Measurements from ENCODE around the gene HEPACAM2.
A peak's percentile ranks its signal among the peaks of the same experiment; 100 is the strongest.

Gene HEPACAM2

GRCh38 chr7:93226310-93226709, at the start of gene HEPACAM2:
HEPACAM2 (minus strand) TSS chr7:93226469.
- DNase-seq = peak; percentile 97

DNA sequence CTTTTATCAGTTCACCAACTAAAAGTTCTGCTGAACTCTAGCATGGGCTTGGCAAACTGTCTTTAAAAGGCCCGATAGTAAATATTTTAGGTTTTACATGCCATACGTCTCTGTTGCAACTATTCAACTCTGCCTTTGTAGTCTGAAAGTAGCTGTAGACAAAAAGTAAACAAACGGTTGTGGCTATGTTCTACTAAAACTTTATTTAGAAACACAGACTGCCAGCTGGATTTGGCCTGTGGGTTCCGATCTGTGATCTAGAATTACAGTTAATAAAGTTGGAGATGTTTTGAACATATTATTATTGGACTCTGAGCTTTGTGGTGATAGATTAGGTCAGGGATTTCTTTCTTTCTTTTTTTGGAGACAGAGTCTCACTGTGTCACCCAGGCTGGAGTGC, 39.0 kb upstream of the HEPACAM2 start:
- DNase-seq = no peak

DNA sequence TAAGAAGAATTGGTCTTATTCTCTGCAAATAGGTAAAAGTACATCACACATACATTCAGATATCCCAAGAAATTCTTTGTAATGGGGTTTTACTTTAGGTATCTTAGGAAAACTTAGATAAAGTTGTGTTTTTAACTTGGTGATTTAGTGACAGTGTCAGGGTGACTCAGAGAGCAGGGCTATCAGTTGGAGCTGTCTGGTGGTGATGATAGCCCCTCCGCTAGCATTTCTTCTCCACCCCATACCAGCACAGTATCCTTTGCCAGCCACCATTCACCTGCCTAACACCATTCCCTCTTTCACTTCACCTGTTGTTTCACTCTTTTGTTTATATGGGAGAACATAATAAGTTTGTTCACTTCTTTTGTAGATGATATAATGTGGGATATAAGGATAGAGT, 36.3 kb upstream of the HEPACAM2 start:
- DNase-seq = no peak

DNA sequence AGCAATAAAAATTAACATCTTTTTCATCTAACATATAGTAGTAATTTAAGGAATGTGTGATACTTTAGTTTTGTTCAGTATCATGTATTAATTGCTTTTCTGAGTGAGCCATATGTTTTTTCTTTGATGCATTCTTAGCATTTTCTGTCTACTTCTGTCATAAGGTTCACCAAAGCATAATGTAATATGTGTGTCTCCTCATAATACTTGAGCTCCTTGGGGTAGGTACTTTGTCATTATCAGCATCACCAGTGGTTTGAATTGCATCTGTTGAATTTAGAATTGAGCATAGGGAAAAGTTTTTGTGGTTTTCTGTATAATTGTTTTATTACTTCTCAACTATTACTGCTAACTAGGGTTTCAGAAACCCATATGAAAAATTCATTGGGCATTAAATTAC, 32.4 kb upstream of the HEPACAM2 start:
- no peak for DNase-seq

DNA sequence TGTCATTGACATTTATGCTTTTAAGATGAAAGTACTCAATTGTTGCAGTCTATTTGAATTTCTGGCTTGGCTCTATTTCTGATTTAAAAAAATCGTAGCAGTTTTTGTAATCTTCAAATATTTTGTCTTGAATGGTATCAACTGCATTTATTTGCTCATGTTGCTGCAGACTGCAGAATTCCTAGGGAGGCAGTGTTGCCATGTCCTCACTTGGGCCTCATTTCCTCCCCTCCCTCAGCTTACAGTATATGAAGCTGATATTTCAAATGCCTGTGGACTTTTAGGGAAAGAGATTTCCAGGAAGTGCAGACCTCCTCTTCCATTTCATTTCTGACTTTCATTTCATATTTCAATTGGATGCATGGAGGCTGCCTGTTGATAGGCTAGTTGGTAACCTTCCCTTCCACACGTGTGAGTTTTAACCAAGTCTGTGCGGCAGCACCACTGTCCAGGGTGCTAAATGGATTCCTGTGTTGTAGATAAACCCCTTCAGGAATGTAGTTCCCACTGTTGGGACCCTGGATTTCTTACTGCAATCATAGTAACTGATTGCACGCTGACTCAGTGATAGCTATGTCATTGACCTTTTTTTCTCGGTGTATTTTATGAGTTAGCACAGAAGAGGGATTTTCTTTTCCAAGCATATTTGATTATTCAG, 23.4 kb upstream of the HEPACAM2 start:
- DNase-seq = no peak

DNA sequence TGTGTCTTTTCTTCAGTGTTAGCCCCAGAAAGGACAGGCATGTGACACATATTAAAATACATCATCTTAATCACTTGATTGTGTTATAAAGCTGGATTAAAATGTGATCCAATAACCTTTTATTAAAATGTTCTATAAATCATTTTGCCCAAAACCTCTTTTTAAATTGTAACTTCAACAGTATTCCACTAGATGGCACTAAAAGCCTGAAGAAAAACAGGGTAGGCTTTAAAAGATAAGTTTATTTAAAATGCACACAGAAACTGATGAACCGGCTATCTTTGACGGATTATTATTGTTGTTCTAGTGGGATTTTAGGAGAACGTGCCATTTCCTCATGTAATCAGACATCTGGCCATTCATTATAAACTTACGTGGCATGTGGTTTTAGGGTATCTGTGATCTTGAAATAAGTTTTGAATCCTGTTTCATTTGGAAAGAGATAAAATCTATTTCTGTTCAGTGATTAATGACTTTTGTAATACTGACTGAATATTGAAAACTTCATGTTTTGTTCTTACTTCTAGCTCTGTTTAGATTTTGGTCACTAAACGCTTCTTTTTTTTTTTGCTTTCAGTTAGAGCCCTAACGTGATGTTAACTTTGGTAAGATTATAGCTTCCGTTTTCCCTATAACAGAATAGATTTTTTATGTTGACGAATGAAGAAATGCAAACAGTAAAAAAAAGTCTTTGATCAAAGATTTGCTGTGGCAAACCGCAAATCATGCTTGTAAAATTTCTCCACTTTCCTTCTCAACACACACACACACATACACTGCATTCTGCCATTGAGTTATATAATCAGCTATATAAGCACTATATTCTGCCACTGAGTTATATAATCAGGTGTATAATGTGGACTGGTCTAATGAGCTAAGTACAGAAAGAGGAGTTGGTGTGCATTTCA, 19.5 kb upstream of the HEPACAM2 start:
- DNase-seq = peak; percentile 31

GRCh38 chr7:93242106-93242505, 15.8 kb upstream of the HEPACAM2 start:
- DNase-seq = no peak

DNA sequence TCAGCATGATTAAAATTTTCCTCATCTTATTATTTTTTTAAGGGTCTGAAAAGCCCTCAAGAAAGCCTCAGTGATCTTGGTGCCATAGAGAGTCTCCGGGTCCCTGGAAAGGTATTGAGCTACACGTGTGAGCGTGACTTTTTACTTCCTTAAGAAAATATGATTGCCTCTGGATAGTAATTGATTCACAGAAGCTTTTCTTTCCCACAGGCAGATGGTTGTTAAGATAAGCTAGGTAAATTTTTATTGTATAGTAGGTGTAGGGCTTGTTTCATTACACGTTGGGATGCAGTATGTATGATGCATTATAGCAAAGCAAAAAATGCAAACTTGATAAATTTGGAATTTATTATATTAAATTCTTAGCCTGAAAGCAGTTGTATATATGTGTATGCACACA, 13.6 kb upstream of the HEPACAM2 start:
- no peak for DNase-seq

DNA sequence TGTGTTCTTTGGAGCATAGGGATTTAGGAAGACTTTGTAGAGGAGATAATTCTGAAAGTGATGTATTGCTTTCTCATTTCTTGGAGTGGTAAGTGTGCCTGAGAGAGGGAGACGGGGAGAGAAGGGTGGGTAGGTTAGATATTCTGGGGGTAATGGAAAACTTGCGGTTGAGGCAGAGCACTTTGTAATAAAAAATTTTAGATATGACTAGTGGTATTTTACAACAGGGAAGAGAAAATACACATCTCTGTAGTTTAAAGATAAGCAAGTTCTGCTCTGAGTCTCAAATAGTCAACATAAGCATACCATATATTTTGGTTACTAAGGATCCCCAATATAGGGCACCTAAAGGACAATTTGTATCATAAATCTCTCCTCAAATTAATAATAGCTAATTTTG, 12.5 kb upstream of the HEPACAM2 start:
- no peak for DNase-seq

DNA sequence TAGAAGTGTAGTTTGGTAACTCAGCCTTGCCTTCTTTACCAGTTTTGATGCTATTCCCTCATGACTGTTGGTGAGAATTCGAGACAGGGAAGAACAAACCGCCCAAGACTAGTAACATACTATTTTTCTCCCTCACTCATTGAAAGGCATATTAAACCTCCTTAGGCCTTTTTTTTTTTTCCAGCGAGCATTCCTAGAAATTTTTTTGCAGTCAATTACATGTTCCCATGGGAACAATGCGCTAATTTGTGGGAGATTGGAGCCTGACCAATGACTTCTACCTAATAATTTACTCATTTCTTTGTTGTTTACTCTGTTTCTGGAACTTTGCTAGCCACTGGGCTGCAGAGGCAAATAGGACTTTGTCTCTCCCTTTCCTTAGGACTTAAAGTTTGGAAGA, 11.9 kb upstream of the HEPACAM2 start:
- DNase-seq = no peak

DNA sequence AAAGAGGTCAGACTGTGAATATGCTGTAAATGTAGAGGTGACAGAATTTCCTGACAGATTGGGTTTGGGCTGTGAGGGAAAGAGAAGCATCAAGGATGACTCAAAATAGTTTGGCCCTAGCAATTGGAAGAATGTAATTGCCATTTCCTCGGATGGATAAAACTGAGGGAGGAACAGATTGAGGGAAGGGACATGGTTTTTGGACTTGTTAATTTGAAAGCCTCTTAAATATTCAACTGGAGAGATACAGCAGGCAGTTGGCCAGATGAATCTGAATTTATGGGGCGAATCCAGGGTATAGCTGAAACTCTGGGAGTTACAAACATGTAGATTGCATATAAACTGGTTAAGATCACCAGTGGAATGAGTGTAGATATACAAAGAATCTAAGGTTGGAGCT, 9.3 kb upstream of the HEPACAM2 start:
- no peak for DNase-seq

GRCh38 chr7:93232673-93233018, 6.4 kb upstream of the HEPACAM2 start:
- DNase-seq = no peak

DNA sequence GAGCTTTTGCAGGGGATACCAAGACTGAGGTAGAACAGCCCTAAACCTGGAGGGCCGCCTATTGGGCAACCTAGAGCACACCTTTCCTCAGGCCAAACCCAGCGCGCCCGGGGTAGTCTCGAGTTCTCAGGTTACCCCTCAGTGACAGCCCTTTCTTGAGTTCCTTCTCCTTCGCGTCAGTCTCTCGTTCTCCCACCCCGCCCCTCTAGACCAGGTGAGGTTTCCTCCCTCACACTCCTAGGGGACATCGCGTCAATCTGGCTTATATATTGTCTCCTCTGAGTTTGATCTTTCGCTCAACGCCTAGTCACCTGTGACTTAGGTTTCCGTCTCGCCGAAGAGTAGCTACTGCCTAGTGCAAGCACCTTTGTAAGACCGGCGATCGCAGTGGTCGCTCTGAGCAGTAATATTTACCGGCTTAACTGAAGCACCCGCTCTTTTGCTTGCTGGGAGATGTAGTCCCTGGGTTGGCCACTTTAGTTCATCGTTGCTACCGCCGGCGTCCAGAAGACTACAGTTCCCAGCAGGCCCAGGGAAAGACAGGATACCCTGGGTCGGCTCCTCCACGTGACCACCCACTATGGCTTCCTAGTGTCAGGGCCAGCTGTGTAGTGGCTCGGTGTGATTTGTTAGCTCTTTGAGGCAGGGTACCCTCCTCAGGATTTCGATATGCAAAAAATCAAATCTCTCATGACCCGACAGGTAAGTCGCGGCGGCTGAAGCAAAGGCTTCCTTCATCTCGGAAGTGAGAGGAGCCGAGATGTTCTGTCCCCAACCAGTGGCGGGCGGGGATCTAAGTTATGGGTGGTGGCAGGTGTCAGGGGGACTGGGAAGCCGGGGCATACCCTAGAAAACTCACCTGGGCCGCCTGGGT, 5.8 kb upstream of the HEPACAM2 start, which contains the start of gene VPS50:
VPS50 (plus strand) TSS at position 568 of the 874 bp plus-strand sequence; CDS start at position 670, 102 bp downstream.
- DNase-seq = peak; percentile 95

- no peak for DNase-seq
These were observed 5.0 kb upstream of the HEPACAM2 start for GRCh38 chr7:93231259-93231658.

GRCh38 chr7:93228302-93228701, 2.0 kb upstream of the HEPACAM2 start:
- DNase-seq = peak; percentile 87

- no peak for DNase-seq
These were observed 6.4 kb downstream of the HEPACAM2 start for GRCh38 chr7:93219868-93220267.

GRCh38 chr7:93218997-93219827, 7.1 kb downstream of the HEPACAM2 start:
- DNase-seq = no peak

DNA sequence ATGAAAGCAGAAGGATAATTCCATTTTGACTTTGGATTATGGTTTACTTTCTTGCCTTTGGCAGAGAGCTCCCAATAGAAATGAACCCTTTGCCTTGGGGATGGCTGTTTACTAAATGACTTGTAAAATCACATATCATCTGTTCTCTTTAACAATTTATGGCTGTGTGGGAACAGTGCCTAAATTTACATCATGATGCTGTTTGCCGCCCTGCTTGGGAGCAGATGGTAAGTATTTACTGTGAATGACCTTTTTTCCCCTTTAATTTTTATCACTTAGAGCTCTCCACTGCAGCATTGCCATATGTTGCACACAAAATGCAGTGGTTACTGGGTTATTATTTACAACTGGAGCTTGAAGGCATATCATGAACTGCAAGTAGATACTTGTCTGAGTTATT, 13.4 kb downstream of the HEPACAM2 start:
- DNase-seq = peak; percentile 88

- no peak for DNase-seq
These were observed 14.9 kb downstream of the HEPACAM2 start for GRCh38 chr7:93211228-93211818.

- DNase-seq = no peak
These were observed 21.2 kb downstream of the HEPACAM2 start for GRCh38 chr7:93205046-93205445.

DNA sequence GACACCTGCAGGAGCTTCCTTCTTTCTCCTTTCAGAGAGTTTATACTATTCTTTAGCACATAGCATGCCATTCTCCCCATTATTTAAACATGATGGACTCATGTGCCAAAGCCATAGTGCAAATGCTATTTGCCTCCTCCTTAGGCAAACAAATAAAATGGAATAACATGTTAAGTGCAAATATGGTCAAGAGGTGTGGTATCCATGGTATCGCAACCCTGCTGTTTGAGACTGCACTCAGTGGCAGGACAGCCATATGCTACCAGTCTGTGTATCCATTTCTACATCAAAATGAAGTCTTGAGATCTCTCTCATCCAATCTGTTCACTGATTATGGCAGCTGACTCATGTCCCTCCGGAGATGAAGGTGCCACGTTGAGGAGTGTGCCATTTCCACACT, 22.8 kb downstream of the HEPACAM2 start:
- peak; percentile 68 for DNase-seq
